Right lobe of liver (tissue), 4 donors: ENCODE data around the gene ZNF597.

Source experiments
- CTCF ChIP-seq, 4 donors: fragments of 200-600 bp in 3 of 4; fragments of 450-650 bp in 1 of 4; IDR thresholded peaks; one replicate each; pipeline versions ENCODE4 v1.5.1 to v1.8.0; 2016 to 2022; ENCODE audit warnings: antibody characterized with exemption in 4 of 4, mild to moderate bottlenecking in 2 of 4
- POLR2A ChIP-seq: fragments of 450-650 bp; IDR thresholded peaks from one replicate; pipeline ENCODE4 v1.6.1; 2017; ENCODE audit warnings: antibody characterized with exemption, mild to moderate bottlenecking
- donor health status: DM: no; HTN: no; CAD: no.
- donor health status: DM: no; HTN: no; CAD: no.
- donor health status: DM: no; HTN: yes; CAD: no.

- TF ChIP-seq CTCF (IDR thresholded peaks at IDR 0.05) (no peak), POLR2A (no peak)
Measured at GRCh38 chr16:3467182-3467581, 23.9 kb upstream of the ZNF597 start.
